HG03060 (cell line): ENCODE measurements around the gene PTH2R.
"Not testable (repeated sequence)": the region's sequence is repeated elsewhere in the genome, so short reads cannot be mapped to it uniquely, and the experiment has no call there.

Source experiments
- ATAC-seq: cut with Tn5 transposase; IDR thresholded peaks from one replicate; pipeline ENCODE4 v1.9.1; 2021; ENCODE audit warnings: low read depth, moderate number of reproducible peaks; ENCODE audit not compliant: unreplicated experiment

The PTH2R gene

GRCh38 chr2:208406474-208407451 lies at the start of gene PTH2R:
Gene PTH2R, plus strand, starts transcription at chr2:208406792. Its CDS starts 252 bp downstream, at chr2:208407044.
- ATAC-seq = no peak

GRCh38 chr2:208356846-208357574 lies 49.6 kb upstream of the PTH2R start:
- no peak for ATAC-seq

GRCh38 chr2:208358758-208359631 lies 47.6 kb upstream of the PTH2R start:
- ATAC-seq = no peak

- ATAC-seq = no peak
These were observed 47.0 kb upstream of the PTH2R start for GRCh38 chr2:208359632-208359986.

- ATAC-seq = no peak
These were observed 46.1 kb upstream of the PTH2R start for GRCh38 chr2:208360259-208361076.

GRCh38 chr2:208361077-208361441 lies 45.5 kb upstream of the PTH2R start:
- ATAC-seq = no peak

GRCh38 chr2:208363485-208363884 lies 43.1 kb upstream of the PTH2R start:
- ATAC-seq = peak; percentile 64

- peak; percentile 38 for ATAC-seq
These were observed 40.1 kb upstream of the PTH2R start for GRCh38 chr2:208366215-208367127.

GRCh38 chr2:208369091-208369490 lies 37.5 kb upstream of the PTH2R start:
- no peak for ATAC-seq

GRCh38 chr2:208370881-208371633 lies 35.5 kb upstream of the PTH2R start:
- ATAC-seq = no peak

- no peak for ATAC-seq
These were observed 35.0 kb upstream of the PTH2R start for GRCh38 chr2:208371634-208371935.

- ATAC-seq = peak; percentile 49
These were observed 33.0 kb upstream of the PTH2R start for GRCh38 chr2:208373460-208374089.

- no peak for ATAC-seq
These were observed 31.0 kb upstream of the PTH2R start for GRCh38 chr2:208375491-208376068.

- not testable (repeated sequence) for ATAC-seq
These were observed 29.2 kb upstream of the PTH2R start for GRCh38 chr2:208377344-208377860.

- no peak for ATAC-seq
These were observed 27.4 kb upstream of the PTH2R start for GRCh38 chr2:208379192-208379591.

- no peak for ATAC-seq
These were observed 22.0 kb upstream of the PTH2R start for GRCh38 chr2:208384637-208385036.

- ATAC-seq = no peak
These were observed 20.1 kb upstream of the PTH2R start for GRCh38 chr2:208386541-208386940.
